IPS-15b (cell line): ENCODE data around the gene BRPF1.

Experiments
- H3K27me3 ChIP-seq: one replicate; pipeline ENCODE4 v1.6.1; 2013; ENCODE audit warnings: low read length; ENCODE audit not compliant: control insufficient read depth, insufficient read depth
- H3K36me3 ChIP-seq: one replicate; pipeline ENCODE4 v1.6.1; 2013; ENCODE audit warnings: low read length; ENCODE audit not compliant: control insufficient read depth, insufficient read depth
- H3K4me1 ChIP-seq: one replicate; pipeline ENCODE4 v1.6.1; 2013; ENCODE audit warnings: mild to moderate bottlenecking, low read length; ENCODE audit not compliant: control insufficient read depth, insufficient read depth
- H3K4me3 ChIP-seq: one replicate; pipeline ENCODE4 v1.5.1; 2013; ENCODE audit warnings: low read depth, low read length
- H3K9ac ChIP-seq: one replicate; pipeline ENCODE4 v1.6.1; 2013; ENCODE audit warnings: low read depth, mild to moderate bottlenecking, low read length
- H3K9me3 ChIP-seq: one replicate; pipeline ENCODE4 v1.6.1; 2013; ENCODE audit warnings: mild to moderate bottlenecking, low read length; ENCODE audit not compliant: control insufficient read depth, insufficient read depth

Gene BRPF1

DNA sequence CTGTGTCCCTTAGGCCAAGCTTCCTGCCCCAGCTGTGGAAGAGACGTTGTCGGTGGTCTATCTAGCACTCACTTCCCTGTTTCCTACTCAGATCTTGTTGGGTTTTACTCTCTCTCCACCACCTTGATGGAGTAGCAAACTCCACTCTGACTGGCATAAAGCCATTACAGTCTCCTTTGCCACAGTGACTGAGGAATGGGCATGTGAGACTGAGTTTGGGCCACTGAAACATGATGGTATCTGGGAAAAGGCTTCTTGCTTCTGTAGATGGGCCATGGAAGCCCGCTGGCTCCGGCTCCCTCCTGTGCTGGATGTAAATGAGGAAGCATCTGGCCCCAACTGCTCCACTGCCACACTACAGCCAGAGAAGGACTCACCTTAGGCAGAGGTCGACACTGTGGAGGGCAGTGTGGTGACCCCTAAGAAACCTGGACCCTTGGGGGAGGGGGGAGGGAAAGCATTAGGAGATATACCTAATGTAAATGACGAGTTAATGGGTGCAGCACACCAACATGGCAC lies 47.6 kb downstream of the BRPF1 start:
- Histone ChIP-seq H3K27me3 (no peaks in the 10 kb centered on the region), H3K9ac (no peak overlapping the region), H3K4me3 (no peak overlapping the region), H3K36me3 (peaks cover 8% of the 10 kb centered on the region), H3K9me3 (no peaks in the 10 kb centered on the region), H3K4me1 (no peaks in the 10 kb centered on the region)

- Histone ChIP-seq H3K9ac (no peak overlapping the region), H3K4me1 (no peaks in the 10 kb centered on the region), H3K4me3 (no peak overlapping the region), H3K27me3 (no peaks in the 10 kb centered on the region), H3K36me3 (peaks cover 9% of the 10 kb centered on the region), H3K9me3 (no peaks in the 10 kb centered on the region)
Observed at GRCh38 chr3:9779721-9780457, 48.4 kb downstream of the BRPF1 start.

DNA sequence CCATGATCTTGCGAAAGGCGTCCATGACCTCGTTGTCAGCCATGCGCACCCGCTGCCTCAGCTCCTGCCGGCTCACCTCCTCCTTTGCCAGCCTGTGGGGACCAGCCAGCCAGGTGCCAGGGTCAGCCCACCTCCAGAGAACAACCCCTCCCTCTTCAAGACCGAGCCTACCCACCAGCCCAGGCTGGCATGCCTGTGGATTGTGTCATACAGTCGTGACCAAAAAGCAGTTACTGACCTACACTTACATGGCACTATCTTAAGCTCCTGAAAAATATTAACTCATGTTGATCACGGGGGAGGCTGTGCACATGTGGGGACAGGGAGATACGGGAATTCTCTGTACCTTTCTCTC lies 48.9 kb downstream of the BRPF1 start:
- H3K9me3 ChIP-seq, result no peaks in the 10 kb centered on the region
- peaks cover 11% of the 10 kb centered on the region for H3K36me3 ChIP-seq
- no peaks in the 10 kb centered on the region for H3K4me1 ChIP-seq
- H3K9ac ChIP-seq, result no peak overlapping the region
- H3K4me3 ChIP-seq, result no peak overlapping the region
- H3K27me3 ChIP-seq, result no peaks in the 10 kb centered on the region

DNA sequence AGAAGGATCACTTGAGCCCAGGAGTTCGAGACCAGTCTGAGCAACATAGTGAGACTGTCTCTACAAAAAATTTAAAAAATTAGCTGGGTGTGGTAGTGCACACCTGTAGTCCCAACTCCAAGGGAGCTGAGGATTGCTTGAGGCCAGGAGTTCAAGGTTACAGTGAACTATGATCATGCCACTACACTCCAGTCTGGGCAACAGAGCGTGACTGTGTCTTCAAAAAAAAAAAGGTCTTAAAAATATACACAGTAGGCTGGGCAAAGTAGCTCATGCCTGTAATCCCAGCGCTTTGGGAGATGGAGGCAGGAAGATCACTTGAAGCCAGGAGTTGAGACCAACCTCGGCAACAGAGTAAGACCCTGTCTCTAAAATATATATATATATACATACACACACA lies 49.4 kb downstream of the BRPF1 start:
- H3K9ac ChIP-seq, result no peak overlapping the region
- H3K9me3 ChIP-seq, result no peaks in the 10 kb centered on the region
- no peak overlapping the region for H3K4me3 ChIP-seq
- H3K36me3 ChIP-seq, result peaks cover 14% of the 10 kb centered on the region
- H3K4me1 ChIP-seq, result no peaks in the 10 kb centered on the region
- no peaks in the 10 kb centered on the region for H3K27me3 ChIP-seq

GRCh38 chr3:9781551-9781950 lies 50.0 kb downstream of the BRPF1 start:
- Histone ChIP-seq H3K9ac (no peak overlapping the region), H3K9me3 (no peaks in the 10 kb centered on the region), H3K27me3 (no peaks in the 10 kb centered on the region), H3K4me3 (no peak overlapping the region), H3K4me1 (no peaks in the 10 kb centered on the region), H3K36me3 (peaks cover 14% of the 10 kb centered on the region)

GRCh38 chr3:9781978-9782603 lies 50.6 kb downstream of the BRPF1 start:
- no peaks in the 10 kb centered on the region for H3K9me3 ChIP-seq
- H3K36me3 ChIP-seq, result peaks cover 16% of the 10 kb centered on the region
- no peak overlapping the region for H3K9ac ChIP-seq
- H3K27me3 ChIP-seq, result no peaks in the 10 kb centered on the region
- H3K4me1 ChIP-seq, result no peaks in the 10 kb centered on the region
- no peak overlapping the region for H3K4me3 ChIP-seq

DNA sequence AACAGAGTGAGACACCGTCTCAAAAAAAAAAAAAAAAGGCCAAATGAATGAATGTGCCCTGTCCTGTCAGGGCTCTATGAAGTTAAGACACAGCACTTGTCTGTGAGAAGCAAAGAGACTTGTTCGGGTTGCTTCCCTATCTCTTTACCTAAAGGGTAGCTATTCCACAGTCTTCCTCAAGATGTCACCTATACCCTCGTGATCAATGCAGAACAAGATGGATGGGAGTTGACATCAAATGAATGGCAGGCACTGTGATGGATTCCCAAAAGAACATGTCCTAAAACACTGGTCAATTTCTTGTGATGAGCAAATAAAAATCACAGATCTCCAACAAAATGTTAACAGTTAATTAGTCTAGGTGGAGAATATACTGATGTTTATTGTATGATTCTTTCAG lies 51.2 kb downstream of the BRPF1 start:
- no peak overlapping the region for H3K4me3 ChIP-seq
- no peaks in the 10 kb centered on the region for H3K4me1 ChIP-seq
- peaks cover 19% of the 10 kb centered on the region for H3K36me3 ChIP-seq
- H3K27me3 ChIP-seq, result no peaks in the 10 kb centered on the region
- H3K9me3 ChIP-seq, result no peaks in the 10 kb centered on the region
- no peak overlapping the region for H3K9ac ChIP-seq

DNA sequence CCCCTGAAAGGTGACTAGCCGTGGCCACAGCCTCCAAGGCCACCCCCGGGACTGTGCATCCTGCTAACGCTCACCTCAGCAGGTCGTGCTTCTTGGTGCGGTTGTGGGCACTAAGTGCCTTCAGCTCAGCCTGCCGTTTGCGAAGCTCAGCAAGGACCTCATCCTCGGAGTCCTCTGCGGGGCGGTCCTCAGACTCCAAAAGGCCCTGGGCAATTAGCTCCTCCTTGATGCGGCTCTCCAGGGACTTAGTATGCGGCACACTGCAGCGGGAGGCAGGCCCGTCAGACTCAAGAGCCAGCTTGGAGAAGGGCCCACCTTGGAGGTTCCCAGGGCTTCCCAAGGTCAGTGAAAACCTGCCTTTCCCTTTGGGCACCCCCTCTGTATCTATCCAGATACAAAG lies 52.4 kb downstream of the BRPF1 start:
- no peaks in the 10 kb centered on the region for H3K9me3 ChIP-seq
- no peak overlapping the region for H3K4me3 ChIP-seq
- H3K4me1 ChIP-seq, result no peaks in the 10 kb centered on the region
- no peaks in the 10 kb centered on the region for H3K27me3 ChIP-seq
- H3K9ac ChIP-seq, result no peak overlapping the region
- peaks cover 19% of the 10 kb centered on the region for H3K36me3 ChIP-seq

DNA sequence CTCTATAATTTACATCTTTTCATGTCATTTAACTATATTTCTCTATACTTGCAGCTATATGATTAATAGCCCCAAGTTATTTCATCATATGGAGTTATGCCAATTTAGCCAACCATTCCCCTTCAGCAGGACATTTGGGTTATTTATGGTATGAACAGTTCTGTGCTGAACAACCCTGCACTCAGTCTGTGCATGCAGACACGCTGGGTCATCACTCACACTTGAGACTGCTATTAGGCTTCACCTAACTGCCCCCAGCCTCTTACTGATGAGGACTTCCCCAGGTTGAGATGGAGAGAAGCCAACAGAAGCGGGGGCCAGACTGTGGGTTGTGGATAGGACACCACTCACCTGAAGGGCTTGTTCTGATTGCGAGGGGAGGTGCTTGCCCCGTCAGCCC lies 53.4 kb downstream of the BRPF1 start:
- H3K9ac ChIP-seq, result no peak overlapping the region
- no peaks in the 10 kb centered on the region for H3K4me1 ChIP-seq
- H3K9me3 ChIP-seq, result no peaks in the 10 kb centered on the region
- H3K36me3 ChIP-seq, result peaks cover 26% of the 10 kb centered on the region
- H3K4me3 ChIP-seq, result no peak overlapping the region
- H3K27me3 ChIP-seq, result no peaks in the 10 kb centered on the region

DNA sequence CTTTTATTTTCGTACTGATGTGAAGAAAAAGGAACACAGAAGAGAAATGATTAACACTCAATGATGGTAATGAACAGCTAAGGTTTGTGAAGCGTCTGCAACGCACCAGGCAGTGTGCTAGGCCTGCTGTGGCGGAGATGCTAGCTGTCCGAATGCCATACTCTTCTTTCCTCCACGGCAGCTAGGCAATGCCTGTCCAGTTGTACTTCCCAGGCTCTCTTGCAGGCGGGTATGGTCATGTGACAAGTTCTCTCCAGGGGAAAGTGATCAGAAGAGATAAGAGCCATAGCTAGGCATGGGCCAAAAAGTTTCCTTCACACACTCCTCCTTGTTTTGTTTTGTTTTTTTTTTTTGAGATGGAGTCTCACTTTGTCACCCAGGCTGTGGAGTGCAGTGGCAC lies 54.1 kb downstream of the BRPF1 start:
- H3K36me3 ChIP-seq, result peaks cover 28% of the 10 kb centered on the region
- no peak overlapping the region for H3K9ac ChIP-seq
- H3K4me3 ChIP-seq, result no peak overlapping the region
- H3K4me1 ChIP-seq, result no peaks in the 10 kb centered on the region
- no peaks in the 10 kb centered on the region for H3K27me3 ChIP-seq
- H3K9me3 ChIP-seq, result no peaks in the 10 kb centered on the region

GRCh38 chr3:9786209-9786739 lies 54.7 kb downstream of the BRPF1 start:
- H3K9me3 ChIP-seq, result no peaks in the 10 kb centered on the region
- H3K9ac ChIP-seq, result no peak overlapping the region
- no peak overlapping the region for H3K4me3 ChIP-seq
- no peaks in the 10 kb centered on the region for H3K4me1 ChIP-seq
- peaks cover 27% of the 10 kb centered on the region for H3K36me3 ChIP-seq
- no peaks in the 10 kb centered on the region for H3K27me3 ChIP-seq
